AG20443 (cell line): Measurements from ENCODE around the gene ELAVL4.

ENCODE experiments used
- DNase-seq: peaks from one replicate; pipeline ENCODE4 v3.0.0; 2012; ENCODE audit warnings: low spot score, mixed read lengths

ELAVL4 gene

GRCh38 chr1:50108497-50109059 is at the start of gene ELAVL4:
Gene ELAVL4 (plus strand): TSS chr1:50108920. CDS start chr1:50109190, 270 bp downstream.
- no peak for DNase-seq

DNA sequence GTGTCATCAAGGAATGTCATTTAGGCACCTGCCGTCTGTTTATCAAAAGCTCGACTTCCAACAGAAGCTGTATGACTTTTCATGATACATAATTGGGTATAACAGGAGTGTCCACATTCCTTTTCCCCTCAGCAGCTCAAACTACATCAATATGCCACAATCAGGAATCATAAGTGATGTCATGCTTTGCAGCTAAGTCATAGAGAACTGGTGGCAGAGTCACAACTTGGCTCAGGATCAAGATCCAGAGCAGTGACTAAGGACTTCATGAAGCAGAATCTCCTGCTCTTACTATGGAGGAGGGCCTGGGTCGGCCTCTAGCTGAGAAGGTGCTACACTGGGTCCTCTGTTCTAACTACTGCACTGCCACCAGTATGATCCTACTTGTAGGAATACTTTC is 48.4 kb upstream of the ELAVL4 start:
- no peak for DNase-seq

GRCh38 chr1:50066806-50067205 is 41.9 kb upstream of the ELAVL4 start:
- no peak for DNase-seq

GRCh38 chr1:50074931-50075330 is 33.8 kb upstream of the ELAVL4 start:
- DNase-seq, result no peak

DNA sequence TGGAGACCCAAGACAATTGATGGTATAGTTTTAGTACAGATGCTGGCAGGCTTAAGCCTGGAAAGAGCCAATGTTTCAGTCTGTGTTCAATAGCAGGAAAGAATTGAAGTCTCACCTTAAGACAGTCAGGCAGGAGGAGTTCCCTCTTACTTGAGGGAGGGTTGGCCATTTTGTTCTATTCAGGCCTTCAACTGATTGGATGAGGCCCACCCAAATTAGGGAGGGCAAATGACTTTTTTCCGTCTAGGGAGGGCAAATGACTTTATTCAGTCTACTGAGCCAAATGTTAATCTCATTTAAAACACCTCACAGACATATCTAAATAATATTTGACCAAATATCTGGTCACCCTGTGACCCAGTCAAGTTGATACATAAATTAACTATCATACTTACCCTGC is 31.4 kb upstream of the ELAVL4 start:
- DNase-seq, result no peak

- DNase-seq, result no peak
Observed at GRCh38 chr1:50080904-50081586, 27.7 kb upstream of the ELAVL4 start.

GRCh38 chr1:50084389-50084788 is 24.3 kb upstream of the ELAVL4 start:
- DNase-seq, result no peak

GRCh38 chr1:50091068-50091467 is 17.7 kb upstream of the ELAVL4 start:
- no peak for DNase-seq

GRCh38 chr1:50095716-50096115 is 13.0 kb upstream of the ELAVL4 start:
- DNase-seq, result no peak

- no peak for DNase-seq
Observed at GRCh38 chr1:50097021-50097679, 11.6 kb upstream of the ELAVL4 start.

GRCh38 chr1:50097791-50098190 is 10.9 kb upstream of the ELAVL4 start:
- no peak for DNase-seq

DNA sequence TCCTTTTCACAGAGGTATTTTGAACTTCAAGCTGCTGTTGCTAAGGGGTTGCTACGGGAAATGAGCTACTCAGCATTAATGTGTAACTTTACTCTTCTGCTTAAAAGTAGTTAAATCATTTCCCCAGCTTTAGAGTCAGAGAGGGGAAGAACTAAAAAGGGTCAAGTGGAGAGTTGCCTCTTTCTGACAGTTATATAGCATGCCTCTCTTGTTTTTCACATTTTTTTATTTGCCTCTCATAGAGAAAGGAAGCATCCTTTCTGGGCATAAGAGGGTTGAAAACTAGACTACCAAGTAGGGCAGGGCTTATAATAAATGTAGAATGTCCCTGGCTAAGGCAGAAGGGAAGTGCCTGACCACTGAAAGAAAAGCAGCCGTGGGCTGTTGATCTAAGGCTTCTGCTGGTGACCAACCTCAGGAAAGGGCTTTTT is 10.1 kb upstream of the ELAVL4 start:
- no peak for DNase-seq

DNA sequence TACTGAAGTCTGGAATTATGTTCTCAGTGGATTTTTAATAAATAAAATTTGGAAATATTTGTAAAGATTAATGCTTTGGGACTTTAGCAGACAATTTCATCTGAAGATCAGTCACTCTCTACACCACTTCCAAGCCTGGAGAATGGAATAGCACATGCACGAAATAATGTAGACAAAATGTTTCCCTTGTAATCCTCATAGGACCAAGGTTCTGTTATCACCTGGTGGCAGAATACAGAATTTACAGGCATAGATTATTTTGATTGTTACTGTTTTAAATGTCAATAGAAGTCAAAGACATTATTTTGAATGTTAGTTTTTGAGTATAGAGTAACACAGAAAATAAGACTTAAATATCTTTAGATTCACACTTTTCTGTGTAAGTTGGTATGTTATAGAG is 9.1 kb upstream of the ELAVL4 start:
- DNase-seq, result no peak

- no peak for DNase-seq
Observed at GRCh38 chr1:50103615-50104081, 5.1 kb upstream of the ELAVL4 start.

DNA sequence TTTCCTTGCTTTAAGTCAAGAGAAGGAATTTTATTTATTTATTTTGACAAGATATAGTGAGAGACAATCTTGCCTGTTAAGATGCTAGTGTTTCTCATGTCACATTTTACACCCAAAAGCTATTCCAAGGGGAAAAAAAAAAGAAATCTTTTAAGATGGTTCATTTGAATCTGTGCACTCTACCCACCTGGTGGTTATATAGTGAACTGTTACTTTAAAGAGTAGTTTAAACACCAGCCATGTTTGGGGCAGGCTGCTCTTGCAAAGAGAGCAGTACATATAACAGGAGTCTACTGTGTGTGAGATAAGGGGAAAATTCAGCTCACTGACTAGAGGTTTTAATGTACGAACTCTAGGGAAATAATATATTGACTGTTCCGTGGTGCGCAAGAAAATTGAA is 3.3 kb upstream of the ELAVL4 start:
- no peak for DNase-seq

GRCh38 chr1:50106095-50106761 is 2.5 kb upstream of the ELAVL4 start:
- no peak for DNase-seq

DNA sequence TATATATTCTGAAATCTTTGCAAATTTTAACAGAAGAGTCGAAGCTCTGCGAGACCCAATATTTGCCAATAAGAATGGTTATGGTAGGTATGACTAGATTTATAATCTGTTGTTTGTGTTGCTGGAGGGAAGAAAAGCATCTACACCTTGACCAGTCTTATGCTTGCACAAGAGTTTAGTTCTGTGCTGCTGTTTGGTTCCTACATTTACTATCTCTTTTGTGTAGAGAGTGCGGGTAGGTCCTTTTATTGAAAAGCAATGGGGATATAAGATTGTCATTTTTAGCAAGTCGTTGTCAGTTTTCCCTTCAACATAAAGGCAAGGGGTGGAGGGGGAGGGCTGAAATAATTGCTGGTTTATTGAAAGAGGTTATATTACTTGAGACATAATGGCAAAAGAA is 396 bp downstream of the ELAVL4 start:
- no peak for DNase-seq

GRCh38 chr1:50109647-50110075 is 941 bp downstream of the ELAVL4 start:
- DNase-seq, result peak; percentile 9

DNA sequence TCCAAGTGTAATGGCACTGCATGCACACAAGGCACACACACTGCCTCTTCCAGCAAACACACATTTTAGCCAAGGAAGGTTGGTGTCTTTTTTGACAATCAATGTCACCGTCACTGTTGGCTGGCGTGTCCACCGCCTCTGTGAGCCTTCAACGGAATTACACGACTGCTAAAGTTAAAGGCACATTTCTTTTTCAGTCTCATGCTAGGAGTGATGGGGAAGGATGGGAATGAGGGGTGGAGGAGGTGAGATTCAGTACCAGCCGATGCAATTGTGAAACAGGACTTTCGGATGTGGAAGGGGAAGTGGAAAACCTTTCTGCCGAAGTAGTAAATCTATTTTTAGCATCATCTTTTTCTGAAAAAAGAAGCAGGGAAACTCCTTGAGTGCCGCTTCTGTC is 1.4 kb downstream of the ELAVL4 start:
- DNase-seq, result no peak

DNA sequence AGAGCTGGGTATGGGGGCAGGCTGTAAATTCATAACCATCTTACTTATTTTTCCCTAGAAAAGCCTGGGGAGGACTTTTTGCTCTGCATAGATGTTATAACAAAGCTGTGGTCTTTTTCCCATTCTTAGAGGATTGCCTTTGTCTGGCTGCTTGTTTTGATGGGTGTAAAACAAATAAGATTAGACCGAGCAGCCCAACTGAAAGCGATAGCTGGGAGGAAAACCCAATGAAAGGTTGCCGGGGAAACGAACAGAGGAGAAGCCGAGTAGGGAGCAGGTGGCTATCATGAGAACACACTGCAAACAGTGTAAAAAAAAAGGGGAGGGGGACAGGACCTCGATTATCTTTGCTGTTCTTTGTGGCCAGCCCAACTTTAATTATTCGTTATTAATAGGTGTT is 1.9 kb downstream of the ELAVL4 start:
- DNase-seq, result no peak

DNA sequence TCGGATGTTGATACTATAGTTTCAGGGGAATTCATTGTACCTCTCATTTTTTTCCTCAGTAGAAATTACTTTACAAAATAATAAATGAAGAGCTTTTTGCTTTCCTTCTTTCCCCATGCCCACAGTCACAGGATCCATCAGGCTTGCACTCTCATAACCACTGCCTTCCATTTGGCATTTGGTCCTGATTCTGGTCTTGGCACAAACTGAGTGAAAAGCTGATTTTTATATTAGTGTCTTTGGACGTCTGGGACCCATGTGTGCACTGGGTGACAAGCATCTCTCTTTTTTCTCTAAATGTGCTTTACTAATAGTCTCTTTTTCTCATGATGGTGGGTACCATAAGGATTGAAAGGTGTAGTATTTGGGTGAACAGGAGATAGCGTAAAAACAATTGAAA is 2.8 kb downstream of the ELAVL4 start:
- no peak for DNase-seq

GRCh38 chr1:50112193-50112592 is 3.5 kb downstream of the ELAVL4 start:
- no peak for DNase-seq

DNA sequence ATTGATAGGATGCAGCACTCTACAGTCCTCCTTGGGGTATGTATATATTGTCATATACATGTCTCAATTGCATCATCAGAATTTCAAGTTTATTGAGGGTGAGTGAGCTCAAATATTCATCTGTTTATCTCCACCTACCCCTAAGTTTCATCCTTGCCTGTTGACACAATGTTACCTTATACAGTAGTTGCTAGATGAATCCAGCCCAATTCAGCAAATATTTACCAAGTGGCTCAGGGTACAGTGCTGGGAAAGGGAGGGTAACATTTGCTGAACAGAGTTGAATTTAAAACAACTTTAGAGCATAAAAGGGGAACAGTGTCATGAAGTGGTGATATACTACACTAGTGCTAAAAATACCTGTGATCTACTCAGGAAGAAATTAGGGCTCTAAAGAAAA is 14.4 kb downstream of the ELAVL4 start:
- DNase-seq, result no peak
